Measurements from ENCODE around the gene ASIC3. TPM values are rescaled to one million over a fixed set of nuclear protein-coding genes. Genes with fewer than 3 reads are reported as not detected.

Gene ASIC3
- total RNA-seq, 2 donors from 2014 or later: 2.5 to 3.0 TPM

DNA sequence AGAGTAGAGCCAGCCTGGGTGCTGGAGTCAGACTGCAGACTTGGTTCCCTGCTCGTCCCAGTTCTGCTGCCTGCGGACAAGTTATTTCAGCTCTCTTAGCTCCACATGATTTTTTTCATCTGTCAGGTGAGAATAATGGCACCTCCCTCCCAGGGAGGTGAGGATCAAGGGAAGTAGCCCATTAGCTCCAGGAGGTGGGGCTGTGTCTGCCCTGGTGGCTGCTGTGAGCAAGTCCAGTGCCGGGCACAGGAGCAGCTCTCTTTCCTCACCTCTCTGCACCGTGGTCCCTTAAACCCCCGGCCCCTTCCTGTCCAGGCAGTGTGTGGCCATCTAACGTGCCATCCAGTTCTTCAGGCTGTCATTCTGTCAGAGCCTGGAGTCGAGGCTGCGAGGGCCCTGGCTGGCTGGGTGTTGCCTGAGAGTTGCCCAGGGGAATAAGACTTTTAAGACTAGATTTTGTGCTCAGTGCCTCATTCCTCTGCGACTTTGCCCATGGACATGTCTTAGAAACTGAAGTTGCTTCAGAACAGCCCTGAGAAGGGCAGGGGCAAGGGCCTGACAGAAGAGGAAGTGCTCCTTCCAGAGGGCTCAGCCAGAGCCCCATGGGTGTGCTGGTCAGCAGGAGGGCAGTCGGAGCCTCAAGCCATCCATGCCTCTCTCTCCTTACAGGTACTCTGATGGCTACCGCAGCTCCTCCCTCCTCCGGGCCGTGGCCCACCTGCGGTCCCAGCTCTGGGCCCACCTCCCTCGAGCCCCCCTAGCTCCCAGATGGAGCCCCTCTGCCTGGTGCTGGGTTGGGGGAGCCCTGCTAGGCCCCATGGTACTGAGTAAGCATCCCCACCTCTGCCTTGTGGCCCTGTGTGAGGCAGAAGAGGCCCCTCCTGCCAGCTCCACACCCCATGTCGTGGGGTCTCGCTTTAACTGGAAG lies 15.1 kb upstream of the ASIC3 start:
- H3K9me3 ChIP-seq (ENCODE audit: control insufficient read depth, low read length): no peaks in the 10 kb centered on the region
- Mint-ChIP-seq H3K27me3 (ENCODE audit: insufficient read depth) (no peaks in the 10 kb centered on the region), H3K27ac (no peak overlapping the region), H3K4me3 (no peak overlapping the region), H3K36me3 (ENCODE audit: low read depth) (peaks cover 8% of the 10 kb centered on the region), H3K9me3 (no peaks in the 10 kb centered on the region), H3K4me1 (peaks cover 5% of the 10 kb centered on the region)
- no peak overlapping the region for H3K9ac ChIP-seq (ENCODE audit: extremely low read depth, low read length, poor library complexity, severe bottlenecking)
- TF ChIP-seq, protein P1, sequence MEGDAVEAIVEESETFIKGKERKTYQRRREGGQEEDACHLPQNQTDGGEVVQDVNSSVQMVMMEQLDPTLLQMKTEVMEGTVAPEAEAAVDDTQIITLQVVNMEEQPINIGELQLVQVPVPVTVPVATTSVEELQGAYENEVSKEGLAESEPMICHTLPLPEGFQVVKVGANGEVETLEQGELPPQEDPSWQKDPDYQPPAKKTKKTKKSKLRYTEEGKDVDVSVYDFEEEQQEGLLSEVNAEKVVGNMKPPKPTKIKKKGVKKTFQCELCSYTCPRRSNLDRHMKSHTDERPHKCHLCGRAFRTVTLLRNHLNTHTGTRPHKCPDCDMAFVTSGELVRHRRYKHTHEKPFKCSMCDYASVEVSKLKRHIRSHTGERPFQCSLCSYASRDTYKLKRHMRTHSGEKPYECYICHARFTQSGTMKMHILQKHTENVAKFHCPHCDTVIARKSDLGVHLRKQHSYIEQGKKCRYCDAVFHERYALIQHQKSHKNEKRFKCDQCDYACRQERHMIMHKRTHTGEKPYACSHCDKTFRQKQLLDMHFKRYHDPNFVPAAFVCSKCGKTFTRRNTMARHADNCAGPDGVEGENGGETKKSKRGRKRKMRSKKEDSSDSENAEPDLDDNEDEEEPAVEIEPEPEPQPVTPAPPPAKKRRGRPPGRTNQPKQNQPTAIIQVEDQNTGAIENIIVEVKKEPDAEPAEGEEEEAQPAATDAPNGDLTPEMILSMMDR (conservative IDR thresholded peaks at IDR 0.05): peak; percentile 55
- H3K36me3 ChIP-seq (ENCODE audit: control insufficient read depth, insufficient read depth, low read length): peaks cover 10% of the 10 kb centered on the region
- no peak overlapping the region for H3K4me3 ChIP-seq (ENCODE audit: low read length)
- 90 to 91% methylated on average over 7 to 17 of the region's 17 CpGs for WGBS, 2 experiments (ENCODE audit: insufficient coverage in 1 of 2, insufficient read length in 1 of 2)
- no peak overlapping the region for H3K27ac ChIP-seq (ENCODE audit: low read depth, low read length)
- DNase-seq: peak; percentile 58
- no peaks in the 10 kb centered on the region for H3K4me1 ChIP-seq (ENCODE audit: control insufficient read depth, insufficient read depth, low read length)
- no peaks in the 10 kb centered on the region for H3K27me3 ChIP-seq (ENCODE audit: control insufficient read depth, insufficient read depth, low read length, poor library complexity, severe bottlenecking)

DNA sequence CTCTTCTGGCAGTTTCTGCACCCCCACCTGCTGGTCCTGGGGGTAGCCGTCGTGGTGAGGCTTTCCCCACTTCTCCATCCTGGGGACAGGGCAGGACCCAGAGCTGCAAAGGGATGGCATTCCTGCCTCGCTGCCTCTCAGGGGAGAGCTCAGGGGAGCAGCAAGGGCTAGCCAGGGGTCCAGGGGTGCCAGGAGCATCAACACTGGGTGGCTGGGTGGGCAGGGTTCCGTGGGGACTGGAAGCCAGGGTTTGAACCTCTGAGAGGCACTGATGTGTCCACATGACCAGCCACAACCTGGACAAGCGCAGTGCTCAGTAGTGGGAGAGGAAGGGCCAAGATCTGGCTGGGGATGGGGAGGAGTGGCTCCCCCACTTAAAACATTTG lies 14.5 kb upstream of the ASIC3 start:
- WGBS, 2 experiments (ENCODE audit: insufficient coverage in 1 of 2, insufficient read length in 1 of 2): 93 to 95% methylated on average over 3 to 5 of the region's 5 CpGs
- DNase-seq: no peak
- H3K4me1 ChIP-seq (ENCODE audit: control insufficient read depth, insufficient read depth, low read length): no peaks in the 10 kb centered on the region
- H3K9me3 ChIP-seq (ENCODE audit: control insufficient read depth, low read length): no peaks in the 10 kb centered on the region
- no peaks in the 10 kb centered on the region for H3K27me3 Mint-ChIP-seq (ENCODE audit: insufficient read depth)
- TF ChIP-seq, protein P1 (conservative IDR thresholded peaks at IDR 0.05): no peak
- H3K27me3 ChIP-seq (ENCODE audit: control insufficient read depth, insufficient read depth, low read length, poor library complexity, severe bottlenecking): no peaks in the 10 kb centered on the region
- H3K9ac ChIP-seq (ENCODE audit: extremely low read depth, low read length, poor library complexity, severe bottlenecking): no peak overlapping the region
- H3K4me3 ChIP-seq (ENCODE audit: low read length): no peak overlapping the region
- peaks cover 10% of the 10 kb centered on the region for H3K36me3 ChIP-seq (ENCODE audit: control insufficient read depth, insufficient read depth, low read length)
- H3K36me3 Mint-ChIP-seq (ENCODE audit: low read depth): peaks cover 8% of the 10 kb centered on the region
- no peaks in the 10 kb centered on the region for H3K9me3 Mint-ChIP-seq
- H3K4me3 Mint-ChIP-seq: no peak overlapping the region
- peaks cover 3% of the 10 kb centered on the region for H3K4me1 Mint-ChIP-seq
- no peak overlapping the region for H3K27ac ChIP-seq (ENCODE audit: low read depth, low read length)
- H3K27ac Mint-ChIP-seq: no peak overlapping the region

DNA sequence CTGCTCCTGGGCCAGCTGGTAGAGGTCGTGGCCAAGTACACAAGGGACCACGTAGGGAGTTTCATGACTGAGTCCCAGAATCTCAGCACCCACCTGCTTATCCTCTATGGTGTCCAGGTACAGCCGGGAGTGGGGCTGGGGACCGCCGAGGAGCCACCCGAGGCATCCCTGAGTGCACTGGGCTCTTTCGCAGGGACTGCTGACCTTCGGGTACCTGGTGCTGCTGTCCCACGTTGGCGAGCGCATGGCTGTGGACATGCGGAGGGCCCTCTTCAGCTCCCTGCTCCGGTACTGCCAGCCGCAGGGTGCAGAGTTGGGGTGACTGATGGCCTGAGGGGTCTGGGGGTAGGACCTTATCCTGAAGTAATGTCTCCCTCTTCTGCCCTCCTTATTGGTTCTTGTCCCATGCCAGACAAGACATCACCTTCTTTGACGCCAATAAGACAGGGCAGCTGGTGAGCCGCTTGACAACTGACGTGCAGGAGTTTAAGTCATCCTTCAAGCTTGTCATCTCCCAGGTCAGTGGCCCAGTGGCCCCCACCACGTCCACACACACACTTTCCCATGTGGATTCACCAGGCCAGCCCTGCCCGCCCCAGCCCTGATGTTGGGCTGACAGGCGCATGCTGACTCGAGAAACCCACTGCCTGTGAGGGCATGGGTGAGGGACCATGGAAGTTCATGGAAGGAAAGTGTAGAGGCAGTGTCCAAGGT lies 13.9 kb upstream of the ASIC3 start:
- H3K9ac ChIP-seq (ENCODE audit: extremely low read depth, low read length, poor library complexity, severe bottlenecking): no peak overlapping the region
- Mint-ChIP-seq H3K36me3 (ENCODE audit: low read depth) (peaks cover 8% of the 10 kb centered on the region), H3K4me1 (peaks cover 3% of the 10 kb centered on the region), H3K4me3 (no peak overlapping the region), H3K27me3 (ENCODE audit: insufficient read depth) (no peaks in the 10 kb centered on the region), H3K9me3 (no peaks in the 10 kb centered on the region), H3K27ac (no peak overlapping the region)
- H3K9me3 ChIP-seq (ENCODE audit: control insufficient read depth, low read length): no peaks in the 10 kb centered on the region
- no peak for DNase-seq
- H3K36me3 ChIP-seq (ENCODE audit: control insufficient read depth, insufficient read depth, low read length): peaks cover 10% of the 10 kb centered on the region
- no peak overlapping the region for H3K27ac ChIP-seq (ENCODE audit: low read depth, low read length)
- TF ChIP-seq, protein P1 (conservative IDR thresholded peaks at IDR 0.05): no peak
- no peak overlapping the region for H3K4me3 ChIP-seq (ENCODE audit: low read length)
- WGBS, 2 experiments (ENCODE audit: insufficient coverage in 1 of 2, insufficient read length in 1 of 2): 95 to 97% methylated on average over 19 to 21 of the region's 21 CpGs
- H3K27me3 ChIP-seq (ENCODE audit: control insufficient read depth, insufficient read depth, low read length, poor library complexity, severe bottlenecking): no peaks in the 10 kb centered on the region
- H3K4me1 ChIP-seq (ENCODE audit: control insufficient read depth, insufficient read depth, low read length): peaks cover 4% of the 10 kb centered on the region

Measured in endodermal cell (in vitro differentiated cells).